Right cardiac atrium (tissue), 5 donors: Measurements from ENCODE around the gene ANO1. TPM values are rescaled to one million over a fixed set of nuclear protein-coding genes. Genes with fewer than 3 reads are reported as not detected.

Experiments
- ATAC-seq, 2 donors: fragments of 200-7000 bp; cut with Tn5 transposase; one replicate each; pipeline versions ENCODE4 v1.8.0 to v1.9.1; 2020; ENCODE audit warnings: moderate library complexity in 2 of 2, mild to moderate bottlenecking in 1 of 2
- DNase-seq, 3 donors: peaks; one replicate each; pipeline ENCODE4 v3.0.0-alpha.2; 2020
- H3K27ac ChIP-seq: one replicate; pipeline ENCODE4 v1.5.1; 2013; ENCODE audit warnings: mild to moderate bottlenecking, low read length, control low read depth, moderate library complexity
- H3K27me3 ChIP-seq: one replicate; pipeline ENCODE4 v1.6.1; 2013; ENCODE audit not compliant: control insufficient read depth, insufficient read depth
- H3K4me1 ChIP-seq: one replicate; pipeline ENCODE4 v1.6.1; 2013; ENCODE audit warnings: low read length; ENCODE audit not compliant: control insufficient read depth, insufficient read depth
- H3K4me3 ChIP-seq: one replicate; pipeline ENCODE4 v1.5.1; 2013; ENCODE audit warnings: low read length, control low read depth
- H3K9me3 ChIP-seq: one replicate; pipeline ENCODE4 v1.6.1; 2013; ENCODE audit warnings: low read length; ENCODE audit not compliant: control insufficient read depth
- WGBS: extraction: QIAGEN DNeasy Blood & Tissue Kit; methylation state at CpG from one replicate; pipeline ENCODE4 v1.1.7; 2013; 5-methylcytosine and 5-hydroxymethylcytosine counted together
- intact Hi-C, 4 donors: fragments of 100-400 bp; cut with DNase I; formaldehyde crosslinking; loops; one replicate each; pipeline versions ENCODE4 v1.11.0 to v1.14.0; 2022 to 2023
- polyA plus RNA-seq: library from polyadenylated mRNA; stranded (reverse); fragments of 200-250 nt; gene quantifications from one replicate; pipeline ENCODE4 v1.2.3, GENCODE V29; 2013
- total RNA-seq, 4 donors: library from RNA; stranded (reverse); fragmentation: NEBNext Ultra II Directional; extraction: Animal tissue kit (Norgen Biotek cat#: 25700); gene quantifications; one replicate each; pipeline ENCODE4 v1.2.1, GENCODE V29; 2021
- donor health status: healthy with polysubstance abuse.
- donor health status: DM: no; HTN: yes; CAD: no.
- donor health status: DM: no; HTN: no; CAD: no.
- donor health status: DM: no; HTN: yes; CAD: no; lungs with severe emphysema.
- donor health status: DM: yes; HTN: yes; CAD: no.

ANO1 gene
- total and polyA plus RNA-seq, 5 donors = 6.8 to 18.2 (median 8.8) TPM

DNA sequence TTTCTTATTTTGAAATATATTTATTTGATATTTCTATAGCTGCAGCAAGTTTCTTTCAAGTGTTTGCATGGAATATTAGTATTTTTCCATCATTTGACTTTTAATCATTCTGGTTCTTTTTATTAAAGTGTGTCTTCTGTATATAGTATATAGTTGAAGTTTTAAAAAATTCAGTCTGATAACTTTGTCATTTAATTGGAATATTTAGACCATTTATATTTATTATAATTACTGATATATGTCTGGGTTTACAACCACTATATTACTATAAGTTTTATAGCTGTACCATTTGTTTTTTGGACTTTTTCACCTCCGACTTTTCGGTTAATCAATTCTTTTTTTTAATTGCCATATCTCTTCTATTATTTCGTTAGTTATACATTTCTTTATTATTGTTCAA is 22.7 kb upstream of the ANO1 start:
- ATAC-seq (no peak), DNase-seq (no peak)
- no peak overlapping the region for H3K4me3 ChIP-seq
- intact Hi-C loops = no loop called here
- WGBS = 65% methylated on average over 3 of the region's 3 CpGs
- H3K9me3 ChIP-seq = no peaks in the 10 kb centered on the region
- no peaks in the 10 kb centered on the region for H3K27me3 ChIP-seq
- H3K27ac ChIP-seq = no peak overlapping the region
- no peaks in the 10 kb centered on the region for H3K4me1 ChIP-seq

DNA sequence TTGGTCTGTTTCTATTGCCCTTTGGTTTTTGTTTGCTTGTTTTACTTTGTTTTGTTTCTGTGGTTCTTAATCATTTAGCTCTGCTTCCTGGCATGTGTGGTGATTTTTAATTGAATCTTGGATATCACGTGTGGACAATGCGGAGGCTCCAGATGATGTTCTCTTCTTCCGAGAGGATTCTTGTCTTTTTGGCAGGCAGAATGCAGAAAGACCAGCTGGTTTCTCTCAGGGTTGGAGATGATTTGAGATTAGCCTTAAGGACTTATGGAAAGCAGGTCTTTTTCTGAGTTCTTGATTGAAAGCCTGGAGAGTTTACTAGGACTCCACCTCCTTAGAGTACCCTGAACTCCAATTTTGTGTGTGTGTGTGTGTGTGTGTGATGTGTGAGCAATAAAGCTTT is 21.0 kb upstream of the ANO1 start:
- no peak for DNase-seq
- WGBS = 48% methylated on average over 3 of the region's 3 CpGs
- H3K9me3 ChIP-seq = no peaks in the 10 kb centered on the region
- no peaks in the 10 kb centered on the region for H3K27me3 ChIP-seq
- intact Hi-C loops = no loop called here
- H3K4me3 ChIP-seq = no peak overlapping the region
- no peak overlapping the region for H3K27ac ChIP-seq
- ATAC-seq = no peak
- H3K4me1 ChIP-seq = no peaks in the 10 kb centered on the region

- DNase-seq (no peak), ATAC-seq (no peak)
- 63% methylated on average over 5 of the region's 5 CpGs for WGBS
- H3K27ac ChIP-seq = no peak overlapping the region
- intact Hi-C loops = no loop called here
- no peaks in the 10 kb centered on the region for H3K9me3 ChIP-seq
- no peak overlapping the region for H3K4me3 ChIP-seq
- H3K27me3 ChIP-seq = no peaks in the 10 kb centered on the region
- H3K4me1 ChIP-seq = no peaks in the 10 kb centered on the region
Measured at GRCh38 chr11:70059971-70060370, 18.1 kb upstream of the ANO1 start.

DNA sequence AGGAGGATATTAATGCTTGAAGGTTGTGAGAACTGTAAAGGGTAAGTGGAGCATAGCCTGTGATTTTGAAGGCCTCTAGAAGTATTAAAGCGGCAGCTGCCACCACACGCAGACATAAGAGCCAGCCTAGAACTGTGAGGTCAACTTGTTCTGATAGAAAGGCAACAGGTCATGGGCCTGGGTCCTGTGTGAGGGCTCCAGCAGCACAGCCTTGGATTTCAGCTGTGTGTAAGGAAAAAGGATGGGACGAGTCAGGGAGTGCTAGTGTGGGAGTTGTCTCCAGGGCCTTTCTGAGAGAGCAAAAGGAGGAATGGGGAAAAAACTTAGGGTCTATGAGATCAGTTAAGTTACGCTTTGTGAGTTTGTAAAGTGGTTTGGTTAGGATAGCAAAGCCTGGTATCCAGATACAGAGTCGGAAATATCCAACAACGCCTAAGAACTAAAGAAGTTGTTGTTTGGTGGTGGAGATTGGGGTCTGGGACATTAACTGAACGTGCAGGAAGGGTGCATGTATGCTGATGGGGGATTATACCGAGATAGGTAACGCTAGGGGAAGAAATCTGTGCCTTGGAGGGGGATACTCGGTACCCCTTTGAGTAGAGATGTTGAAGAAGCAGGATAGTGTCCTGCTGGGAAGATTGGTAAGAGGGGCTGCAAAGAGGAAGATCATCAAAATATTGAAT is 17.4 kb upstream of the ANO1 start:
- H3K27ac ChIP-seq = no peak overlapping the region
- no peak for ATAC-seq
- DNase-seq = no peak
- WGBS = 82% methylated on average over 10 of the region's 10 CpGs
- no peak overlapping the region for H3K4me3 ChIP-seq
- intact Hi-C loops = no loop called here
- H3K4me1 ChIP-seq = no peaks in the 10 kb centered on the region
- no peaks in the 10 kb centered on the region for H3K27me3 ChIP-seq
- H3K9me3 ChIP-seq = no peaks in the 10 kb centered on the region

DNA sequence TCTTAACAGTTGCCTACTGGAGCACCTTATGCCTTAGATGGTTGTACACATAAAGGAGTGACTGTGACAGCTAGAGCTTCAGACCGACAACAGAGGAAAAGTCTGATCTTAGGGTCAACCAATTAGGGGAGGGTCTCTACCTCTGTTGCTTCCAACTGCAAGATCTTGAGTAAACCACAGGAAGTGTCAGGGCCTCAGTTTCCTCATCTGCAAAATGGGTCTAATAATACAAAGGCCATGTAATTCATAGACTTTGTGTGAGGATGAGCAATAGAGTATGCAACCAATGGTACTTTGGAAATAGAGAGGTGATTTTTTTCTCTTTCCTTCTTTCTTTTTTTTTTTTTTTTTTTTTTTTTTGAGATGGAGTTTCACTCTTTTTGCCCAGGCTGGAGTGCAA is 16.4 kb upstream of the ANO1 start:
- H3K27ac ChIP-seq = no peak overlapping the region
- H3K9me3 ChIP-seq = no peaks in the 10 kb centered on the region
- ATAC-seq = no peak
- intact Hi-C loops = no loop called here
- no peaks in the 10 kb centered on the region for H3K4me1 ChIP-seq
- H3K27me3 ChIP-seq = no peaks in the 10 kb centered on the region
- 91% methylated on average over 1 of the region's 1 CpG for WGBS
- H3K4me3 ChIP-seq = no peak overlapping the region
- DNase-seq = no peak

DNA sequence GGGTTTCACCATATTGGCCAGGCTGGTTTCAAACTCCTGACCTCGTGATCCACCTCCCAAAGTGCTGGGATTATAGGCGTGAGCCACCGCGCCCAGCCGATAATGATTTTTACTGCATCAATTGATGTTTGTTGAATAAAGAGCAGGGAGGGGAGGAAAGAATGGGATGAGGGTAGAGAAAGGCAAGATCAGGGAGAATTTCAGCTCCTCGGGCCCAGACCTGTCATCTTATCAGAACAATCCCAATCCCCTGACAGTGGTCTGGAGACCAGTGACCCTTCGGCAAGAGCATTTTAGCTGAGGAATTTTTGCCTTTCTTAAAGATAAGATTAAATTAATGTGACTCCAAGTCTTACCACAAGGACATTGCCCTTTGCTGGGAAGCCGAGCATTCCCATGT is 15.0 kb upstream of the ANO1 start:
- 83% methylated on average over 8 of the region's 8 CpGs for WGBS
- Histone ChIP-seq H3K4me3 (no peak overlapping the region), H3K27ac (no peak overlapping the region), H3K9me3 (no peaks in the 10 kb centered on the region), H3K4me1 (no peaks in the 10 kb centered on the region), H3K27me3 (no peaks in the 10 kb centered on the region)
- ATAC-seq = no peak
- intact Hi-C loops = no loop called here
- peak in 1 of 3 donors; percentile 11 for DNase-seq

GRCh38 chr11:70063555-70063954 is 14.6 kb upstream of the ANO1 start:
- ATAC-seq = no peak
- WGBS = 93% methylated on average over 4 of the region's 4 CpGs
- H3K27ac ChIP-seq = no peak overlapping the region
- no peaks in the 10 kb centered on the region for H3K27me3 ChIP-seq
- no peaks in the 10 kb centered on the region for H3K9me3 ChIP-seq
- H3K4me3 ChIP-seq = no peak overlapping the region
- DNase-seq = no peak
- intact Hi-C loops = no loop called here
- no peaks in the 10 kb centered on the region for H3K4me1 ChIP-seq

- WGBS = 70% methylated on average over 10 of the region's 10 CpGs
- intact Hi-C loops = no loop called here
- ATAC-seq = no peak
Measured at GRCh38 chr11:70064008-70064725, 13.9 kb upstream of the ANO1 start.

DNA sequence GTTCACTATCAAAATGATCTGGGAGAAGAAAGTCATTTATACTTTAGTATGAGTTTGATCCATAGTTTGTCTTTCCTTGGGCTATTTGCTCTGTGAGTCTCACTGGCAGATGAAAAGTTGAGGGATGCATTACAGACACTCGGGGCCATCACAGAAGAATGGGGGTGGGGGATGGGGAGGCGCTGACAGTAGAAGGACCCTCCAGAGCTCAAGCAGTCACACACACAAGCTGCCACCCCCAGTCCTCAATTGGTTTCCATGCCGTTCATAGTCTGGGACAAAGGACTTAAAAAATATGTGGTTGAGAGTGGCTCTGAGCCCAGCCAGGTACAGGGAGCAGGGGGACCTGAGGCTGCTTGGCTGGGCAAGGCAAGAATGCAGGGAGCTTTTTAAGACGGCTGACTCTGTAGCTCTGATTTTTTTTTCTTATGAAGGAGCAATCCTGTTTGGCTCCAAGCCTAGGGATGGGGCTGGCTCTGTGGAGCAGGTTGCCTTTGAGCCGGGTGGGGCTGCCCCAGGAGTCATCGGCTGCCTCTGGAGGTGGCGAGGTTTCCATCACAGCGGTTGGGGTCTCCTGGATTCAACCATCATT is 13.3 kb upstream of the ANO1 start:
- DNase-seq = peak in 1 of 3 donors; percentile 20
- H3K27ac ChIP-seq = no peak overlapping the region
- intact Hi-C loops = no loop called here

More at GRCh38 chr11:70064008-70064725, 13.9 kb upstream of the ANO1 start:
- no peak for DNase-seq
- Histone ChIP-seq H3K9me3 (no peaks in the 10 kb centered on the region), H3K4me3 (no peak overlapping the region), H3K27me3 (no peaks in the 10 kb centered on the region), H3K4me1 (no peaks in the 10 kb centered on the region), H3K27ac (no peak overlapping the region)

DNA sequence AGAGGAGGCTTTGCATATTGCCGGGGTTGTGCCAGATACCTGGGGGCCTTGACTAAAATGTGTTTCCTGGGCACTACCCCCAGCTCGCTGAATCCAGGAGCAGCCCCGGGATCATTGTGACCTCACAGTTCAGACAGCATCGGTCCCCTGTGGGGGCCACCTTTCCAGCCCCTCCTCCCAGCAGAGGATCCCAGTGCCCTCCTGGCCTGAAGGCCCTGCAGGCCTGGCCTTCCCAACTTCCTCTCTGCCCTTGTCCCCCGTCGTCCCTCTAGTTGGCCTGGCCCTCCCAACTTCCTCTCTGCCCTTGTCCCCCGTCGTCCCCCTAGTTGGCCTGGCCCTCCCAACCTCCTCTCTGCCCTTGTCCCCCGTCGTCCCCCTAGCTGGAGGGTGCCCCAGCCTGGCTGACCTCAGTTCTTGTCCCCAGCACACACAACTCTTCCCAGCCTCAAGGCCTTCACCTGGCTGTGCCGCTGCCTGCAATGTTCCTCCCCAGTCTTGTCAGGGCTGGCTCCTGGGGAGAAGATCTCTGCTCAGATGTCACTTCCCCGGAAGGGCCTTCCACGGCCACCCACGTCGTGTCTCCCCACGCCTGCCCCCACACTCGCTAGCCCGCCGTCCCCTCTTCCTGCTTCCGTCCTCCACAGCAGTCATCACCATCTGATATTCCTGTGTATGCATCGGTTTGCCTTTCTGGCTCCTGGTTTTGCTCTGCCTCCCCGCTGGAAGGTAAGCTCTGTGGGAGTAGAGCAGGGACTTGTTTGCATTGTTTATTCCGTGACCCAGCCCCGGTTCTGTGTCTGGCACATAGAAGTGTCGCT is 12.6 kb upstream of the ANO1 start:
- H3K27ac ChIP-seq = no peak overlapping the region
- no peaks in the 10 kb centered on the region for H3K27me3 ChIP-seq
- 87% methylated on average over 25 of the region's 25 CpGs for WGBS
- no peaks in the 10 kb centered on the region for H3K4me1 ChIP-seq
- ATAC-seq (no peak), DNase-seq (peak in 1 of 3 donors; percentile 26)
- no peak overlapping the region for H3K4me3 ChIP-seq
- no peaks in the 10 kb centered on the region for H3K9me3 ChIP-seq
- intact Hi-C loops = no loop called here

More for the DNA sequence above, 13.3 kb upstream of the ANO1 start:
- Histone ChIP-seq H3K27me3 (no peaks in the 10 kb centered on the region), H3K4me1 (no peaks in the 10 kb centered on the region), H3K9me3 (no peaks in the 10 kb centered on the region), H3K4me3 (no peak overlapping the region)
- no peak for ATAC-seq
- WGBS = 72% methylated on average over 8 of the region's 8 CpGs

DNA sequence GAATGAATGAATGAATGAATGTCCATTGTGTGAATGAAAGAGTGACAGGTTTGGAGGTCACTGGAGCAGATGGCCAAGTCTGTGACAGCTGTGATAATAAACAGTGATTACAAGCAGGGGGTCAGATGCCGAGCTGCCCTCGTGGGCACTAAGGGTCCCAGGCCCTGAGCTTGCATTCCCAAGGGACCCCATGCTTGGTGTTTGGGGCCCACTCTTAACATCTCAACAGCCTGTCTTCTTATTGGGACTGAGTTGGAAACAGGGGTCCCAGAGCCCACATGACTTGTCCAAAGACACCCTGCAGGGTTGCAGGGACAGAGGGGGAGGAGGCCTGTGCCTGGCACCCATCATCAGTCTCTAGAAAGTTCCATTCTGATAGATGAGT is 12.0 kb upstream of the ANO1 start:
- H3K27ac ChIP-seq = no peak overlapping the region
- no peak overlapping the region for H3K4me3 ChIP-seq
- intact Hi-C loops = no loop called here
- no peaks in the 10 kb centered on the region for H3K4me1 ChIP-seq
- H3K27me3 ChIP-seq = no peaks in the 10 kb centered on the region
- ATAC-seq (no peak), DNase-seq (no peak)
- WGBS = 80% methylated on average over 2 of the region's 2 CpGs
- no peaks in the 10 kb centered on the region for H3K9me3 ChIP-seq
